Type B pancreatic cell (in vitro differentiated cells): ENCODE data around the gene MRPL43. TPM values are rescaled to one million over a fixed set of nuclear protein-coding genes. Genes with fewer than 3 reads are reported as not detected.
A peak's percentile ranks its signal among the peaks of the same experiment; 100 is the strongest.

Experiments
- DNase-seq: peaks from one replicate; pipeline ENCODE4 v3.0.0; 2021; ENCODE audit warnings: mixed read lengths; ENCODE audit not compliant: unreplicated experiment; ENCODE audit errors: extremely low spot score
- H3K27ac Mint-ChIP-seq: 2 replicates; pipeline ENCODE4 v1.8.0; 2021; ENCODE audit warnings: mild to moderate bottlenecking, mixed read lengths
- H3K27me3 Mint-ChIP-seq: 2 replicates; pipeline ENCODE4 v1.8.0; 2021; ENCODE audit warnings: mixed read lengths
- H3K36me3 Mint-ChIP-seq: 2 replicates; pipeline ENCODE4 v1.8.0; 2021; ENCODE audit warnings: mixed read lengths
- H3K4me1 Mint-ChIP-seq: one replicate; pipeline ENCODE4 v1.8.0; 2021; ENCODE audit warnings: mixed read lengths; ENCODE audit not compliant: unreplicated experiment
- H3K4me3 Mint-ChIP-seq: 2 replicates; pipeline ENCODE4 v1.8.0; 2021; ENCODE audit warnings: mild to moderate bottlenecking, mixed read lengths
- H3K9me3 Mint-ChIP-seq: 2 replicates; pipeline ENCODE4 v1.8.0; 2021; ENCODE audit warnings: mixed read lengths
- CTCF ChIP-seq: fragments of 200-600 bp; sonication (generic); conservative IDR thresholded peaks from 2 replicates; pipeline ENCODE4 v1.5.0; 2021; ENCODE audit warnings: antibody characterized with exemption, mild to moderate bottlenecking
- total RNA-seq: library from RNA; stranded (reverse); gene quantifications from 2 replicates; pipeline ENCODE4 v1.2.1, GENCODE V29; 2021; ENCODE audit warnings: low replicate concordance

Gene MRPL43
- total RNA-seq, 1 donor from 2014 or later: 74.2 TPM

DNA sequence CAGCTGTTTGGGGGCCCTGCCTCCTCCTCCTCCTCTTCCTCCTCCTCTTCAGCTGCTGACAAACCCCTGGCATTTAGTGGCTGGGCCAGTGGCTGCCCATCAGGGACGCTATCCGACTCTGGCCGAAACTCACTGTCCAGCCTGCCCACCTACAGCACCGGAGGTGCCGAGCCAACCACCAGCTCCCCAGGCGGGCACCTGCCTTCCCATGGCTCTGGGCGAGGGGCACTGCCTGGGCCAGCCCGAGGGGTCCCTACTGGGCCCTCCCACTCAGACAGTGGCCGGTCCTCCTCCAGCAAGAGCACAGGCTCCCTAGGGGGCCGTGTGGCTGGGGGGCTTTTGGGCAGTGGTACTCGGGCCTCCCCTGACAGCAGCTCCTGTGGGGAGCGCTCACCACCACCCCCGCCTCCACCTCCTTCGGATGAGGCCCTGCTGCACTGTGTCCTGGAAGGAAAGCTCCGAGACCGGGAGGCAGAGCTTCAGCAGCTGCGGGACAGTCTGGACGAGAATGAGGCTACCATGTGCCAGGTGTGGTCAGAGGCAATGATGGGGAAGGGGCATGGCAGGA is 16.4 kb upstream of the MRPL43 start:
- H3K27me3 Mint-ChIP-seq: no peaks in the 10 kb centered on the region
- H3K4me3 Mint-ChIP-seq: no peak overlapping the region
- TF ChIP-seq CTCF: no peak
- H3K36me3 Mint-ChIP-seq: peaks cover under 1% of the 10 kb centered on the region
- no peak overlapping the region for H3K27ac Mint-ChIP-seq
- H3K9me3 Mint-ChIP-seq: no peaks in the 10 kb centered on the region
- no peak for DNase-seq
- H3K4me1 Mint-ChIP-seq: peaks cover 7% of the 10 kb centered on the region

GRCh38 chr10:101002456-101002855 is 15.2 kb upstream of the MRPL43 start:
- Mint-ChIP-seq H3K27me3 (no peaks in the 10 kb centered on the region), H3K9me3 (no peaks in the 10 kb centered on the region), H3K36me3 (peaks cover 4% of the 10 kb centered on the region), H3K4me3 (no peak overlapping the region), H3K4me1 (peaks cover 10% of the 10 kb centered on the region), H3K27ac (no peak overlapping the region)
- DNase-seq: no peak
- TF ChIP-seq CTCF: no peak

DNA sequence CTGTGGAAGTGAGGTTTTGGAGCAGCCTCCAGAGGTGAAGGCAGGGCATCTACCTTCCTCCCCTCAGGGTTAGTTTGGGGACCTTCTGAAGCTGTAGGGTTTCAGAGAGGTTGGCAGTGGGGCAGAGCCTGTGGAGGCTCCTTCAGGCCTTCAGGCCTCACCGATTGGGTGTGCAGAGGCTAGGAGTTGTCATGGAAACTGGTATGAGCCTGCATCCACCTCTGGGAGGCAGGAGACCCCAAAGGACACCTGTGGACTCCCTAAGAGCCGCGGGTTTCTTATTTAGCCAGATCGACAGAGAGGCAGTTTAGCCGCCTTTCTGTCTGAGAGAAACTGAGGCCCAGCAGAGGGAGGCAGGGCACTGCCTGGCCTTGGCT is 14.3 kb upstream of the MRPL43 start:
- H3K9me3 Mint-ChIP-seq: no peaks in the 10 kb centered on the region
- H3K4me3 Mint-ChIP-seq: peak overlapping the region; percentile 90
- H3K36me3 Mint-ChIP-seq: peaks cover 4% of the 10 kb centered on the region
- H3K4me1 Mint-ChIP-seq: peaks cover 10% of the 10 kb centered on the region
- no peak overlapping the region for H3K27ac Mint-ChIP-seq
- no peak for TF ChIP-seq CTCF
- DNase-seq: no peak
- no peaks in the 10 kb centered on the region for H3K27me3 Mint-ChIP-seq

- no peak for TF ChIP-seq CTCF
- peaks cover 11% of the 10 kb centered on the region for H3K4me1 Mint-ChIP-seq
- no peaks in the 10 kb centered on the region for H3K9me3 Mint-ChIP-seq
- peak overlapping the region; percentile 90 for H3K27ac Mint-ChIP-seq
- no peaks in the 10 kb centered on the region for H3K27me3 Mint-ChIP-seq
- H3K36me3 Mint-ChIP-seq: peaks cover 4% of the 10 kb centered on the region
- no peak for DNase-seq
- H3K4me3 Mint-ChIP-seq: peak overlapping the region; percentile 90
These were observed 13.8 kb upstream of the MRPL43 start for GRCh38 chr10:101000915-101001658.

GRCh38 chr10:101000127-101000914 is 13.0 kb upstream of the MRPL43 start:
- no peak for DNase-seq
- peak overlapping the region; percentile 90 for H3K27ac Mint-ChIP-seq
- H3K36me3 Mint-ChIP-seq: peaks cover 4% of the 10 kb centered on the region
- H3K9me3 Mint-ChIP-seq: no peaks in the 10 kb centered on the region
- peaks cover 19% of the 10 kb centered on the region for H3K4me1 Mint-ChIP-seq
- no peak for TF ChIP-seq CTCF
- no peaks in the 10 kb centered on the region for H3K27me3 Mint-ChIP-seq
- H3K4me3 Mint-ChIP-seq: peak overlapping the region; percentile 90
